GM12878 (cell line): ENCODE results near the gene INPP4B. TPM values are rescaled to one million over a fixed set of nuclear protein-coding genes. Genes with fewer than 3 reads are reported as not detected.

ENCODE experiments used
- ATAC-seq: fragments of 200-7000 bp; cut with Tn5 transposase; 3 replicates; pipeline ENCODE4 v1.9.1; 2020; ENCODE audit warnings: mild to moderate bottlenecking, moderate library complexity
- BruUV-seq: library from RNA; stranded (reverse); fragments of 400-500 nt; replicated peaks from 2 replicates; lab custom pipeline; 2021; lab: Mats Ljungman, UMichigan
- CTCF ChIA-PET: fragments of 300-600 bp; sonication (Branson Sonifier 250); formaldehyde crosslinking; extraction: SDS; loops from one replicate; lab custom pipeline; 2021; ENCODE audit warnings: inconsistent platforms; lab: Yijun Ruan, JAX
- POLR2A ChIA-PET: fragments of 350-600 bp; formaldehyde crosslinking; extraction: SDS; loops from one replicate; lab custom pipeline; 2021; ENCODE audit warnings: inconsistent platforms; lab: Charles Lee
- RAD21 ChIA-PET: fragments of 300-600 bp; sonication (Branson Sonifier 250); formaldehyde crosslinking; loops from one replicate; lab custom pipeline; 2023; ENCODE audit warnings: antibody characterized with exemption; ENCODE audit not compliant: unreplicated experiment; lab: Charles Lee
- SMC1A ChIA-PET: fragments of 300-600 bp; sonication (Branson Sonifier 250); formaldehyde crosslinking; loops from one replicate; lab custom pipeline; 2023; ENCODE audit not compliant: unreplicated experiment, uncharacterized antibody; lab: Charles Lee
- DNase-seq: peaks from one replicate; pipeline ENCODE4 v3.0.0-alpha.2; 2011; ENCODE audit warnings: low read depth, low spot score
- FAIRE-seq: peaks from 3 replicates; lab custom pipeline; 2011; peaks lifted over from hg19 to GRCh38; lab: Jason Lieb, UNC
- H2AFZ ChIP-seq: 2 replicates; pipeline ENCODE4 v1.6.0; 2011; ENCODE audit warnings: low read depth, low read length, control low read depth; ENCODE audit not compliant: control insufficient read depth
- H3K27ac ChIP-seq: 2 replicates; pipeline ENCODE4 v1.5.1; 2011; ENCODE audit warnings: control low read depth; ENCODE audit not compliant: control insufficient read depth, insufficient read depth
- H3K27me3 ChIP-seq, 2 experiments: replicated peaks in 1 of 2; 2 replicates each; pipeline versions ENCODE4 v1.6.0 to v1.6.1; 2011; ENCODE audit warnings: low read length in 1 of 2; ENCODE audit not compliant: control insufficient read depth in 2 of 2, insufficient read depth in 2 of 2
- H3K36me3 ChIP-seq, 2 experiments: 2 replicates each; pipeline ENCODE4 v1.5.1; 2011; ENCODE audit warnings: low read length in 1 of 2; ENCODE audit not compliant: control insufficient read depth in 2 of 2, insufficient read depth in 2 of 2
- H3K4me1 ChIP-seq: 2 replicates; pipeline ENCODE4 v1.6.1; 2011; ENCODE audit warnings: mild to moderate bottlenecking, low read length, moderate library complexity, mixed read lengths; ENCODE audit not compliant: control insufficient read depth, insufficient read depth
- H3K4me2 ChIP-seq: 2 replicates; pipeline ENCODE4 v1.6.0; 2011; ENCODE audit warnings: control low read depth; ENCODE audit not compliant: control insufficient read depth, insufficient read depth
- H3K4me3 ChIP-seq: fragments of 200-600 bp; sonication (generic); 2 replicates; pipeline ENCODE4 v1.5.1; 2016
- H3K79me2 ChIP-seq: 2 replicates; pipeline ENCODE4 v1.6.0; 2011; ENCODE audit warnings: low read length; ENCODE audit not compliant: control insufficient read depth, insufficient read depth
- H3K9ac ChIP-seq: 2 replicates; pipeline ENCODE4 v1.8.0; 2011; ENCODE audit warnings: low read length, control low read depth, mixed read lengths; ENCODE audit not compliant: control insufficient read depth, insufficient read depth
- H3K9me3 ChIP-seq: replicated peaks from 3 replicates; pipeline ENCODE4 v1.5.1; 2011; ENCODE audit warnings: mild to moderate bottlenecking, low read length; ENCODE audit not compliant: control insufficient read depth, insufficient read depth
- H4K20me1 ChIP-seq: 2 replicates; pipeline ENCODE4 v1.6.0; 2011; ENCODE audit not compliant: control insufficient read depth, insufficient read depth
- ATF2 ChIP-seq: IDR thresholded peaks from 2 replicates; pipeline ENCODE4 v1.6.1; 2012; ENCODE audit warnings: low read length, inconsistent platforms
- EP300 ChIP-seq, 2 experiments: fragments of 150-350 bp in 1 of 2; IDR thresholded peaks; 2 replicates each; pipeline ENCODE4 v1.6.1; 2011 to 2012; ENCODE audit warnings: low read depth in 2 of 2, low read length in 2 of 2, borderline replicate concordance in 1 of 2, improper control_type of control experiment in 1 of 2, inconsistent platforms in 1 of 2; ENCODE audit not compliant: control insufficient read depth in 1 of 2
- HCFC1 ChIP-seq: fragments of 150-350 bp; IDR thresholded peaks from 2 replicates; pipeline ENCODE4 v1.6.1; 2014; ENCODE audit warnings: low read length
- IRF4 ChIP-seq: IDR thresholded peaks from 2 replicates; pipeline ENCODE4 v1.6.1; 2011; ENCODE audit warnings: low read depth, low read length
- KAT2A ChIP-seq: conservative IDR thresholded peaks from 2 replicates; pipeline ENCODE4 v1.6.1; 2011; ENCODE audit warnings: low read depth, low read length; ENCODE audit not compliant: control insufficient read depth
- KDM1A ChIP-seq: fragments of 200-600 bp; sonication (generic); IDR thresholded peaks from 2 replicates; pipeline ENCODE4 v1.6.1; 2016; ENCODE audit warnings: borderline replicate concordance
- MAX ChIP-seq: IDR thresholded peaks from 2 replicates; pipeline ENCODE4 v1.6.1; 2012; ENCODE audit warnings: low read depth, low read length, improper control_type of control experiment
- NFIC ChIP-seq: IDR thresholded peaks from 2 replicates; pipeline ENCODE4 v1.6.1; 2012; ENCODE audit warnings: low read depth, mild to moderate bottlenecking, inconsistent platforms, low read length, moderate library complexity
- RELB ChIP-seq: fragments of 450-650 bp; IDR thresholded peaks from 2 replicates; pipeline ENCODE4 v1.6.1; 2017; ENCODE audit warnings: low read depth, mild to moderate bottlenecking, moderate library complexity
- SRF ChIP-seq, 2 experiments: IDR thresholded peaks; 2 replicates each; pipeline ENCODE4 v1.6.1; 2011; ENCODE audit warnings: low read depth in 2 of 2, low read length in 2 of 2, mild to moderate bottlenecking in 1 of 2, moderate library complexity in 1 of 2
- ZBED1 ChIP-seq: IDR thresholded peaks from 2 replicates; pipeline ENCODE4 v1.6.1; 2016; ENCODE audit warnings: borderline replicate concordance
- ZNF384 ChIP-seq: IDR thresholded peaks from 2 replicates; pipeline ENCODE4 v1.6.1; 2012; ENCODE audit warnings: low read depth, mild to moderate bottlenecking, low read length, improper control_type of control experiment, borderline replicate concordance
- WGBS: methylation state at CpG from one replicate; pipeline ENCODE4 v1.1.6; 2016; ENCODE audit warnings: low lambda C conversion rate; ENCODE audit not compliant: insufficient replicate concordance, insufficient coverage; ENCODE audit errors: missing lambda C conversion rate; 5-methylcytosine and 5-hydroxymethylcytosine counted together
- in situ Hi-C: fragments of 300-500 bp; cut with MboI; formaldehyde crosslinking; loops from 9 replicates; pipeline ENCODE4 v1.14.3; 2018; ENCODE audit warnings: mixed read lengths
- intact Hi-C: fragments of 100-400 bp; cut with micrococcal nuclease; formaldehyde crosslinking; loops from one replicate; pipeline ENCODE4 v1.14.2; 2022; ENCODE audit not compliant: unreplicated experiment
- polyA plus RNA-seq, 11 experiments: library from polyadenylated mRNA; depleted of rRNA in 4 of 11; unstranded in 6 of 11; stranded (reverse) in 5 of 11; fragments of >200 nt; fragmentation: Nextera tagmentation in 4 of 11; fragmentation: Illumina TruSeq in 1 of 11; extraction: Ambion mirVana in 4 of 11; extraction: Trizol in 1 of 11; gene quantifications; 1 replicate in 1 of 11; 2 replicates in 10 of 11; pipeline versions ENCODE4 v1.2.1 to v1.2.3, GENCODE V29; 2011 to 2016; ENCODE audit warnings: inconsistent platforms in 2 of 11, missing spikeins in 2 of 11, low read depth in 1 of 11
- total RNA-seq, 4 experiments: library from RNA; depleted of rRNA in 3 of 4; stranded (reverse); fragments of >200 nt in 3 of 4; fragmentation: Illumina TruSeq in 1 of 4; extraction: Trizol in 1 of 4; gene quantifications; 2 replicates each; pipeline versions ENCODE4 v1.2.1 to v1.2.3, GENCODE V29; 2013 to 2021

Gene INPP4B
- total and polyA plus RNA-seq, 10 of the 15 experiments (the other 5 are each of a cell fraction or from before 2014, with no cell fraction given) = 0.53 to 11.2 (median 0.95) TPM

GRCh38 chr4:142600952-142601351, 245.1 kb downstream of the INPP4B start:
- ATAC-seq = no peak

More at GRCh38 chr4:142600952-142601351, 245.1 kb downstream of the INPP4B start:
- Histone ChIP-seq H3K36me3 (no peaks in the 10 kb centered on the region), H3K27me3 (no peaks in the 10 kb centered on the region), H3K4me2 (no peak overlapping the region), H3K27ac (no peak overlapping the region), H3K9ac (no peak overlapping the region), H4K20me1 (no peaks in the 10 kb centered on the region), H3K9me3 (no peaks in the 10 kb centered on the region), H3K4me3 (no peak overlapping the region), H3K4me1 (no peaks in the 10 kb centered on the region), H3K79me2 (no peaks in the 10 kb centered on the region), H2AFZ (no peak overlapping the region)
- CTCF ChIA-PET = no interaction called here
- WGBS = 6% methylated on average over 1 of the region's 1 CpG
- RAD21 ChIA-PET = no interaction called here
- FAIRE-seq (no peak), DNase-seq (no peak)
- TF ChIP-seq ATF2 (no peak), RELB (no peak), KAT2A (no peak), KDM1A (no peak), ZBED1 (no peak), SRF (IDR thresholded peaks at IDR 0.05; ENCODE audit: low read depth in 2 of 2, low read length in 2 of 2) (no peak), MAX (no peak), HCFC1 (no peak), EP300 (IDR thresholded peaks at IDR 0.05; ENCODE audit: borderline replicate concordance in 1 of 2, control insufficient read depth in 1 of 2, low read depth in 2 of 2, low read length in 2 of 2) (no peak), IRF4 (no peak), ZNF384 (no peak), NFIC (no peak)
- POLR2A ChIA-PET = no interaction called here
- SMC1A ChIA-PET = interaction anchor here (1.0 kb wide), 1 partner anchor 29 kb away, joined by 3 read pairs; no protein-coding TSS in a partner anchor
- no TSS peak for BruUV-seq
- in situ Hi-C loops (no loop called here), intact Hi-C loops (no loop called here)
